Glomerular visceral epithelial cell (primary cell): ENCODE data around the gene KCTD13.
"Not testable (repeated sequence)": the region's sequence is repeated elsewhere in the genome, so short reads cannot be mapped to it uniquely, and the experiment has no call there.

Experiments used
- DNase-seq: peaks from one replicate; pipeline ENCODE4 v3.0.0-alpha.2; 2016; ENCODE audit errors: extremely low spot score

Gene KCTD13

DNA sequence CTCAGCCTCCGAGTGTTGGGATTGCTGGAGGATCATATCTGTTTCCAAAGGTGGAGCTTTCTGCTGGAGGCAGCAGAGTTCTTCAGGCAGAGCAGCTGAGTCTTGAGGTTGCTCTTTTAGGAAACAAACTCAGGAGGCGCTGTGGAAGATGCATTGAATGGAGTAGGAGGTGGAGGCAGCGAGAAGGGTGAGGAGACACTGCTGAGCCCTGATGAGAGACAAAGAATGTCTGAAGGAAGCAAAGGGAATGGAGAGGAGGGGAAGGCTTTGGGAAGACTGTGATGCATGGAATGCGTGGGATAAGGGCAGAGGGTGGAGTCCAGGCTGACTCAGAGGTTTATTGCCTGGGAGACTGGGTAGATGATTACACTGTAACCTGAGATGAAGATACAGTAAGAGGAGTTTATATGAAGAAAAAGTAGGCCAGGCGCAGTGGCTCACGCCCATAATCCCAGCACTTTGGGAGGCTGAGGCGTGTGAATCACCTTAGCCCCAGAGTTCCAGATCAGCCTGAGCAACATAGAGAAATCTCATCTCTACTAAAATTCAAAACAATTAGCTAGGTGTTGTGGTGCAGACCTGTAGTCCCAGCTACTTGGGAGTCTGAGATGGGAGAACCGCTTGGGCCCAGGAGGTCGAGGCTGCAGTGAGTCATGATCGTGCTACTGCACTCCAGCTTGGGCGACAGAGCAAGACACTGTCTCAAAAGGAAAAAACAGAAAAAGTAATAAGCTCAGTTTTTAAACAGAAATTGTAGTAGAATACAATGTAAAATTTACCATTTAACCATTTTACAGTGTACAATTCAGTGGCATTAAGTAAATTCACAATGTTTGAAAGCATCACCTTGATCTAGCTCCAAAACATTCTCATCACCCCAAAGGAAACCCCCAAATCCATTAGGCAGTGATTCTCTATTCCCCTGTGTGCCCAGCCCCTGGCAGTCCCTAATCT is 18.1 kb upstream of the KCTD13 start:
- peak; percentile 95 for DNase-seq

DNA sequence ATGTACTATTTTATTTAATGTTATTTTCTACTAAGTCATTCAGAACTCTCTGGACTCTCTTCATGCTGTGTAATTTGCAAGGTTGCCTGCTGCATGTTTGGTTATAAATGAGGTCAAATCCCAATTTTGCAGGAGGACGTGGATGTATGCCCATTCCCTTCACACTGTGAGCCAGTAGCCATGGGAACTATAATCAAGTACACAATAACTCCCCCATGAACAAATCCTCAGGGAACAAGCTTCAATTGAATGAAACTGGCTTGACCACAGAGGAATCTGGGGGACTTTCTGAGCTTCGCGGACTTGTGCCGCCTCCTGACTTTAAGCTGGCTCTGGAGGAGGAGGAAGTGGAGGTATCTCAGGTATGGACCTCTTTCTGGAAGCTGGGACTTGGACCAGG is 14.6 kb upstream of the KCTD13 start:
- DNase-seq: no peak

DNA sequence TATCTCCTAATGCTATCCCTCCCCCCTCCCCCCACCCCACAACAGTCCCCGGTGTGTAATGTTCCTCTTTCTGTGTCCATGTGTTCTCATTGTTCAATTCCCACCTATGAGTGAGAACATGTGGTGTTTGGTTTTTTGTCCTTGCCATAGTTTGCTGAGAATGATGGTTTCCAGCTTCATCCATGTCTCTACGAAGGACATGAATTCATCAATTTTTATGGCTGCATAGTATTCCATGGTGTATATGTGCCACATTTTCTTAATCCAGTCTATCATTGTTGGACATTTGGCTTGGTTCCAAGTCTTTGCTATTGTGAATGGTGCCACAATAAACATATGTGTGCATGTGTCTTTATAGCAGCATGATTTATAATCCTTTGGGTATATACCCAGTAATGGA is 5.7 kb upstream of the KCTD13 start:
- DNase-seq: not testable (repeated sequence)

DNA sequence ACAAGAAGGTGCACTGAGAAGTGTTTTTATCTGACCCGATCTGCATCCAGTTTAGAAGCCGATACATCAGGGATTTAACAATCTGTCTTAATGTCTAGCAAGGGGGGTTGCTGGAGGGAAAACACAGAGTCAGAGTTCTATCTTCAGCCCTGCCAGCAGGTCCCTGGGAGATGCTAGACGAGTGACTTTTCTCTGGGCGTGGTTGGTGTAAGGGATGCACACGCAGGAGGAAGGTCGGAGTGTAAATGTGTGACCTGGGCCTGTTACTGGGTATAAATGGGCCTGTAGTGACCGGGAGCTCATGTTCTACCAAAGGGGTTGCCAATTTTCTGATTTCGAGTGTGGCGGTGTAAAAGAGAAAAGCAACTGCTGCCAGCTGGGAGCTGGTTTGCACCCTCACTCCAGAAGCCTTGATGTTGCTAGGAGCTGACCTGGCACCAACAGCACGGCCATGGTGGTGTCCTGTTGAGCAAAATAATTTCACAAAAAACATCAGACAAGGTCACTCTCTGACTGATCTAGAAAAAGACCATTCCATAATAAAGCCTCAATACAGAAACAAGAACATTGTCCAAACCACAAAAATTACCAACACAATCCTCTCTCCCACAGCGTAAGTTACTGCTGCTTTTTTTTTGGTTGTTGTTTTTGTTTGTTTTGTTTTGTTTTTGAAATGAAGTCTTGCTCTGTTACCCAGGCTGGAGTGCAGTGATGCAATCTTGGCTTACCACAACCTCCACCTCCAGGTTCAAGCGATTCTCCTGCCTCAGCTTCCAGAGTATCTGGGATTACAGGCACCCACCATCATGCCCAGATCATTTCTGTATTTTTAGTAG is 1.3 kb upstream of the KCTD13 start:
- DNase-seq: no peak

DNA sequence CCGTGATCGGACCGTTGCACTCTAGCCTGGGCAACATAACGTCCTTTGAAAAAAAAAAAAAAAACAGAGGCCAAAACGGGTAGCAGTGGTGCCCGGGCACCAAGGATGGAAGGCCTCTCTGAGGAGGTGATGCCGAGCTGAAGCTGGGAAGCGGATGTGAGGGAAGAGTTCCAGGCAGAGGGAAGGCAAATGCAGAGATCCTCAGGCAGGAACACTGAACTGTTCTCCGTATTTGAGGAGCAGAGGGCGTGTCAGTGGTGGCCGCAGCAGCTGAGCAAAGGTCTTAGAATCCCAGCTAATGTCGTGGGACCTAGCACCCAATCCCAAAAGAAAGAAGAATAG is 656 bp upstream of the KCTD13 start:
- DNase-seq: peak; percentile 31

DNA sequence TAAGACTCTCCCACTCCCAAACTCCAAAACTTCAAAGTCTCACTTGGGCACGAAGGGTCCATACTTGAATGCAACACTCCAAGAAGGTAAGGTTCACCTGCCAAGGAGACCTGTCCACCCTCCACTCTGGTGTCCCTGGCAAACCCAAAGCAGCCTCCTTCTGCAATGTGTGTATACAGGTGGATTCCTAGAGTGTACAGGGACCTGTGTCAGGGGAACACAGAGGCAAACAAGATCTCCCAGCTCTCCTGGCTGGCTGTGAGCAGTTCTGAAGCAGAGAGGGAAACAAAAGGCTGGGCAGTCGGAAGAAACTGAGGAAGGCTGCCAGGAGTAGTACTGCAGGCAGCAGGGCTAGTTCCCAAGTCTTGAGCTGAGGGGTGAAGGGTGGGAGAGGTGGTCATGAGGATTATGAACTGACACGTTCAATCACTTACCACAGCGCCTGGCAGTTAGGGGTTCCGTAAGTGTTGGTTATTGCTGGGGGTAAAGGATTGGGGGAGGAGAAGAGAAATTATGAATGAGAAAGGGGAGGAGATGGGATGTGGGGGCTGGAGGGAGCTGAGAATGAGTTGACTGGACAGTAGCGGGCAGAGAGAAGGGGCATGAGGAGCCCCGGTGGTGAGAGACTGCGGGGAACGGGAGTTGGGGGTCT is 795 bp downstream of the KCTD13 start:
- DNase-seq: peak; percentile 7

DNA sequence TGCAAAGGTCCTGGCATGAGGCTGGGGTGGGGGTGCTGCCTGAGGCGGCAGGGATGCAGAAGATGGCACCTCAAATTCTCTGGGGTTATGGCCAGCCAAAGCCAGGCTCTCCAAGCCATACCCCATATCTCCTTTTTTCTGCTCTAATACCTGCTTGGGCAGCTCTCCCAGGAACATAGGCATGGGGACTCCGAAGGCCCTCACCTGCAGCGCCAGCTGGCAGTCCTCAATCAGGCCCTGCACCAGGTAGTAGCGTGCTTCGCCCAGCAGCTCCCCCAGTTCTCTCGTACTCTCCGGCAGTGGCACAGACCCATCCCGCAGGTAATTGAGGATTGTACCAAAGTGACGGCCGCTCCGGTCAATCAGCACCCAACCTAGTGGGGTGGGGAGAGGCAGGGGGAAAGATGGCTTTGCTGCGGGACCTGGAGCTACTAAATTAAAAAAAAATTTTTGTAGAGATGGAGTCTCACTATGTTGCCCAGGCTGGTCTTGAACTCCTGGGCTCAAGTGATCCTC is 3.0 kb downstream of the KCTD13 start:
- no peak for DNase-seq

DNA sequence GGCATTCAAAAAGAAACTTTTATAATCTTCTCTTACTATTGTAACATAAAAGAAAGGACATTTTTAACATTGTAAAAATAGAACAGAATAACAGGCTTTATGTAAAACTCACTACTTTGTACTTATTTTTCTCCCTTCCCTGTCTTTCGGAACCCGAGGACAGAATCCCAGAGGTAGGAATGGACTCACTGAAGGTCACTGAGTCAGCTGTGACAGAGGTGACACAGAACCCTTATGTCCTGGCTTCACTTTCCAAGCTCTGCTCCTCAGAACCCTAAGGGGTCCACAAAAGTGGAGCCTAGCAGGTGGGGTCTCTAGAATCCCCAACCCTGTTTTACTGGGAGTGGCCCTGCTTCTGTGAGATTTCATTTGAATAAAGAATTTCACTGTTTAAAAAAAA is 3.7 kb downstream of the KCTD13 start:
- DNase-seq: no peak

DNA sequence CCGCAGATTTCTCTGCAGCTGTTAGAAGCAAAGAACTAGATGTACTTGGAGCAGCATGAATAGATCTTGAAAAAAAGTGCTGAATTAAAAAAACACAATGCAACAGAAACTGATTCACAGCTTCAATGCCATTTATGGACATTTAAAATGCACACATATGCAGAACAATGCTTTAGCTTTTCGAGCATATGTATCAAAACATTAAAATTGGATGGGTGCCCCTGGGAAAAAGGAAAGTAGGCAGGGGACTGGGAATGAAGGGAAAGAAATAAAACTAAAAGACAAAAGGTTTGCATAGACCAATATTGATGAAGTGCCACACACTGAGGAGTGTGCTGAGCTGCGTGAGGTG is 5.0 kb downstream of the KCTD13 start:
- DNase-seq: no peak

DNA sequence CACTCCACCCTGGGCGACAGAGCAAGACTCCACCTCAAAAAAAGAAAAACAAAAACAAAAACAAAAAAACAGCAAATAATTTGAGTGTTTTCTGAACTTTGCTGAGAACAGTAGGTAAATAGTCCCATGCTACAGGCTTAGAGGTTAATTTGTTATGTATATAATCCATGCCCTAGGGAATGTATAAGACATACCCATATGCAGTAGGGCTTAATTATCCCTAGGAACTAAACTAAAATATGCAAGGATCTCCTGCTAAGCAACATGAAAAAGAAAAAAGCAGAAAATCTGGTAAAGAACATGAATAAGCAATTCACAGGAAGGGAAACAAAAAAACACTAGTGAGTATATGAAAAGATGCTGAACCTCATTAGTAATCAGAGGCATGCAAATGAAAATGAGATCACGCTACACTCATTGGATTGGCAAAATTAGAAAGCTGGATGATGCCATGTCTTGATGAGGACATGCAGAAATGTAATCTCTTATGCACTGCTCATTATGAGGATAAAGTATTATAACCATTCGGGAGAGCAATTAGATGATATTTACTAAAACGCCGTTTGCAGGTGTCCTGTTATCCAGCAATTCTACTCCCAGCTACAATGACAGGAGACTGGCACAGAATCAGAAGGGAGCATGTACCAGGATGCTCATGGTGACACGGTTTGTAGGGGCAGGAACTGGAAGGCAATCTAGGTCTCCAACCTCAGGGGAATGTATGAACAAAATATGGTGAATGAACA is 5.6 kb downstream of the KCTD13 start:
- no peak for DNase-seq

DNA sequence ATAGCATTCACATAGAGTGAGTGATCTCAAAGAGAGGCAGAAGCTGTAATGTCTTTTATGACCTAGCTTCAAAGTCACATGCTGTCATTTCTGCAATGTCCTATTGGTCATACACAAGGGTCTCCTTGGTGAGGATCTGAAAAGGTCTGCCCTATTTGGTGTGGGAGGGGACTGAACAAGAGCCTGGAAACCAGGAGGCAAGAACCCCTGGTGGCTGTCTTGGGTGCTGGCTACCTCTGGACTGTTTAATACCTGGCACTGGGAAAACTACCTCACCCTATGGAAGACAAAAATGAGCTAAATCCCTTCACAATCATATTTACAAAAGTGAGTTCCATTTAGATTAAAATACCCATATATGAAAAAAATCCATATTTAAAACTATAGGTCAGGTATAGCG is 9.0 kb downstream of the KCTD13 start:
- DNase-seq: no peak

DNA sequence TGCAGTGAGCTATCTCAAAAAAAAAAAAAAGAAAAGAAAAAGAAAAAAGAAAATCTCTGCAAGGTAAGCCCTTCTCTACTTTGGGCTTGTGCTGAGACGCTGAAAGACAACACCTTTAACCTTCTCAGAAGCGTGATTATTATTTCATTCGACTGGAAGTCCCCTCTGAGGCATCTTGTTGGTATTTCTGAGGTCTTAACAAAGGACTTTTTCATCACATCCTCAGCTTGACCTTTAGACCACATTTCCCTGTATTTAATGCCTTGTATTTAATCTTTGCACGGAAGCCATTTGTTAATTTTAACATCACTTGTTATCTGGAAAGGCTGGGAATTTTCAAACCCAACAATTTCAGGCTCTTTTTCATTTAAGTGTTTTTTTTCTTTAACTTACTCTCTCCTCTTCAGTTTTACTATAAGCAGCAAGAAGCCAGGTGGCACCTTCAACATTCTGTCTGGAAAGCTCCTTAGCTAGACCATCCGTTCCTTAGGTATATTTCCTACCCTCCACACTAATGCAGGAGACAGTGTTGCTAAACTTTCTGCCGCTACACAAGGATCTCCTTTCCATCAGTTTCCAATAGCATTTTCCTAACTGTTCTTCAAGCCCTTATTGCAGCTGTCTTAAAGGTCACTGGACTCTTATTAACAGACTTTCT is 10.3 kb downstream of the KCTD13 start:
- DNase-seq: peak; percentile 59

DNA sequence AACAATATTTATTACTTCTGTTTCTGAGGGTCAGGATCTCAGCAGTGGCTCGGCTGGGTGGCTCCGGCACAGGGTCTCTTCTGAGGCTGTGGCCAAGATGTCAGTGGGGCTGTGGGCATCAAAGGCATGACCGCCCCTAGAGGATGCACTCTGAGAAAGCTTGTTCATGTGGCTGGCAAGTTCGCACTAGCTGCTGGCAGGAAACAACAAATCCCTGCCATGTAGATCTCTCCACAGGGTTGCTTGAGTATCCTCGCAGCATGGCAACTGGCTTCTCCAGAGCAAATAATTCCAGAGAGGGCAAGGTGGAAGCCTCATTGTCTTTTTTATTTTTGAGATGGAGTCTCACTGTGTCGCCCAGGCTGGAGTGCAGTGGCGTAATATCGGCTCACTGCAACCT is 12.5 kb downstream of the KCTD13 start:
- no peak for DNase-seq

DNA sequence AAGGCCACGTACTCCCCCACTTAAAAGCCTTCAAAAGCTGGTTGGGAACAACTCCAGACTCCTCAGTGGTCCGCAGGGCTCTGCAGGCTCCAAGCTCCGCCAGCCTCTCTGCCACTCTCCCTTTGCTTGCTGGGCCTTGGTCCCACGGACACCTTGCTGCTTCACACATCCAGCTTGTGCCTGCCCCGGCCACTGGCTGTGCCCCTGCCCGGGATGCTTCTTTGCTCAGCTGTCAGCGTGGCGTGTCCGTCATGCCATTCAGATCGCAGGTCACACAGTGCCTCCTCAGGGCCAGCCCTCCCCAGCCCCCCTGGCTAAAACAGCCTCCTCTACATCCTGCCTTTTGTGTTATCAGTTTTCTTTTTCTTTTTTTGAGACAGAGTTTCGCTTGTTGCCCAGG is 13.9 kb downstream of the KCTD13 start:
- DNase-seq: no peak

DNA sequence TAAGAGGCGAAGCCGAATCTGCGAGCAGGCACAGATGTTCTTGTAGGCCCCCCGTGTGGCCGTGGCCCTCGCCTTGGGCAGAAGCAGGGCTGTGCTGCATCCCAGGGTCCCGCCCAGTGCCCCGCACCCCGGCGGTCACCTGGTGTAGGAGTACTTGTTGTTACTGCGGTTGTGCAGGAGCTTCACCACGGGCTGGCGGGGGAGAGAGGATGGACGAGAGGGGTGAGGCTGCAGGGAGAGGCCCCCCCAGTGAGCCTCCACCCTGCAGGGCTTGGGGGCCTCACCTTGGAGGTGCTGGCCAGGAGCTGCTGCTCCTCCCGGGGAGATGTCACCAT is 14.4 kb downstream of the KCTD13 start:
- DNase-seq: no peak

DNA sequence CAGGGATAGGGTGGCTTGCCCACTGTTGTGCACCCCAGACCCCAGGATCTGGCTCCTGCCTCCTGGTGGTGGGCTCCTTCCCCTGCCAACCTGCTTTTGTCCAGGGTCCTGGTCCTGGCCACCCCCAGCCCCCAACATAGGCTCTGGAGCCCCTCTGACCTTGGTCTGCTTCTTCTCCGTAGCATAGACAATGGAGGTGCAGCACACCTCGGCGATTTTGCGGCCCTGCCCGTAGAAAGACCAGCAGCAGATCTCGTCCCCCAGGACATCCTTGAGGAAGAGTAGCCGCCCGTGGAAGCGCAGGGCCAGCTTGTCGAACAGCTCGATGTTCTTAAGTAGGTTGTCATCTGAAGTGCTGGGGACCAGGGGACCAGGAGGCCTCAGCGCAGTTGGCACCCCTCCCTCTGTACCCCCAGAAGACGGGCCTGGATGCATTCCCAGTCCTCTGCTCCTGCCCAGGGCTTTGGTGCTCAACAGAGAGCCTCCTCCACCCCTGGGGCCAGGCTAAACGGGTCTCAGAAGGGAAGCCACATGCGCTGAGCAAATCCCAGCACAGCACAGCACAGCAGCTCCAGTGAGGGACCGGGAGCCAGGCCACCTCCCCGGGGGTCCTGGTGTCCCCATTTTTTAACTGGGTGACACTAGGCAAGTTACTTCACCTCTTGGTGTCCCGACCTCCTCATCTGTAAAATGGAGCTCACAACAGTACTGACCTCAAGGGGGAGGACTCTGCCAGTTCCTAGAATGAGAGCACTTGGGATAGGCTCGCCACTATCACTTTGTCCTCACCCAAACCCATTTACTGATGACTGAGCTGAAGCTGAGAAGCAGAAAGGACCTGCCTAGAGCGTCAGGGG is 15.0 kb downstream of the KCTD13 start:
- DNase-seq: no peak

DNA sequence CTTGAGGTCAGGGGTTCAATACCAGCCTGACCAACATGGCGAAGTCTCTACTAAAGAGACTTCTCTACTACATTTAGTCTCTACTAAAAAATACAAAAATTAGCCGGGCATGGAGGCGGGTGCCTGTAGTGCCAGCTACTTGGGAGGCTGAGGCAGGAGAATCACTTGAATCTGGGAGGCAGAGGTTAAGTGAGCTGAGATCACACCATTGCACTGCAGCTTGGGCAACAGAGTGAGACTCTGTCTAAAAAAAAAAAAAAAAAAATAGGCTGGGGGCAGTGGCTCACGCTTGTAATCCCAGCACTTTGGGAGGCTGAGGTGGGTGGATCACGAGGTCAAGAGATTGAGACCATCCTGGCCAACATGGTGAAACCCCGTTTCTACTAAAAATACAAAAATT is 16.2 kb downstream of the KCTD13 start:
- DNase-seq: not testable (repeated sequence)

DNA sequence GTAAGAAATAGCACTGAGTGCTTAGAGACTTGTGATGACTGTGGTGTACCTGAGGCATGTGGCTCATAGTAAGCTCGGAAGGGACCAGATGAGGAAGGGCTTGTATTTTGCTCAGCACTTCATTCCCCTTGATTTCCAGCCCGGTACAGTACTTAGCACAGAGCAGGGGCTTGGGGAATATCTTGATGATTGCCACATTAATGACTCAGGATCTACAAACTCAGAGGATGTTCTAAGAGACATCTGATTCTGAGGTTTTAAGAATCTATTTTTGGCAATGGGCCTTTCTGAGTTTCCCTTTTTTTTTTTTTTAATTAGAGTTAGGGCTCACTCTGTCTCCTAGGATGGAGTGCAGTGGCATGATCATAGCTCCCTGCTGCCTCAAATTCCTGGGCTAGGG is 16.6 kb downstream of the KCTD13 start:
- DNase-seq: no peak

DNA sequence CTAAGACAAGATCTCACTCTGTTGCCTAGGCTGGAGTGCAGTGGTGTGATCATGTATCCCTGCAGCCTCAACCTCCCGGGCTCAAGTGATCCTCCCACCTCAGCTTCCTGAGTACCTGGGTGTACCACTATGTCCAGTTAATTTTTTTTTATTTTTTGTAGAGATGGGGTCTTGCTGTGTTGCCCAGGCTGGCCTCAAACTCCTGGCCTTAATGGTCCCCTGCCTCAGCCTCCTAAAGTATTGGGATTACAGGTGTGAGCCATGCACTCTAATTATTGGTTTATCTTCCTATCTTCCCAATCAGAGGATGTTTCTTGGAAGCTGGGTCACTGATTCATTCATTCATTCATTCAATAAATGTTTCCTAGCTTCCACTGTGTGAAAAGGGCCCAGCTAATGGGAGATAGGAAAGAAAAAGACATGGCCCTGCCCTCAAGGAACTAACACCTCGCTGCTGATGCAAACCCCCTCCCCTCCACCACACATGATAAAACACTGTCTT is 17.3 kb downstream of the KCTD13 start:
- no peak for DNase-seq

DNA sequence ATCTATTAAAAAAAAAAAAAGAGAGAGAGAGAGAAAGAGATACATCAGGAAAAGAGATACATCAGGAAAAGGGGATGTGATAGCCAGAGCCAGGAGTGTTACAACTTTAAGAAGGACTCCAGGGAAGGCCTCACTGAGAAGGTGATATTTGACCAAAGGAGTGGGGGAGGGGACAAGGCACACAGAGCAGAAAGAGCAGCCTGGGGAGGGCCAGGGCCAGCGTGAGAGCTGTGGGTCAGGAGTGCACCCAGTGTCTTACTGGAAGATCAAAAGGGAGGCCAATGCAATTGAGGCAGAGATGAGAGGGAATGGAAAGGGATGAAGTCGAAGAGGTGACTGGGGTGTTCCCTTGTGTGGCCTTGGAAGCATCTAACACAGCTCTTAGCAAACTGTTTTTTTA is 18.1 kb downstream of the KCTD13 start:
- no peak for DNase-seq
